Measurements from ENCODE around the gene B3GALT4.
"Not testable (repeated sequence)": the region's sequence is repeated elsewhere in the genome, so short reads cannot be mapped to it uniquely, and the experiment has no call there.

- not testable (repeated sequence) for TF ChIP-seq CTCF, POLR2A (IDR thresholded peaks at IDR 0.05)
Observed at GRCh38 chr6:33285214-33285613, 8.3 kb downstream of the B3GALT4 start.
